ENCODE measurements around the gene S100PBP.

The S100PBP gene

DNA sequence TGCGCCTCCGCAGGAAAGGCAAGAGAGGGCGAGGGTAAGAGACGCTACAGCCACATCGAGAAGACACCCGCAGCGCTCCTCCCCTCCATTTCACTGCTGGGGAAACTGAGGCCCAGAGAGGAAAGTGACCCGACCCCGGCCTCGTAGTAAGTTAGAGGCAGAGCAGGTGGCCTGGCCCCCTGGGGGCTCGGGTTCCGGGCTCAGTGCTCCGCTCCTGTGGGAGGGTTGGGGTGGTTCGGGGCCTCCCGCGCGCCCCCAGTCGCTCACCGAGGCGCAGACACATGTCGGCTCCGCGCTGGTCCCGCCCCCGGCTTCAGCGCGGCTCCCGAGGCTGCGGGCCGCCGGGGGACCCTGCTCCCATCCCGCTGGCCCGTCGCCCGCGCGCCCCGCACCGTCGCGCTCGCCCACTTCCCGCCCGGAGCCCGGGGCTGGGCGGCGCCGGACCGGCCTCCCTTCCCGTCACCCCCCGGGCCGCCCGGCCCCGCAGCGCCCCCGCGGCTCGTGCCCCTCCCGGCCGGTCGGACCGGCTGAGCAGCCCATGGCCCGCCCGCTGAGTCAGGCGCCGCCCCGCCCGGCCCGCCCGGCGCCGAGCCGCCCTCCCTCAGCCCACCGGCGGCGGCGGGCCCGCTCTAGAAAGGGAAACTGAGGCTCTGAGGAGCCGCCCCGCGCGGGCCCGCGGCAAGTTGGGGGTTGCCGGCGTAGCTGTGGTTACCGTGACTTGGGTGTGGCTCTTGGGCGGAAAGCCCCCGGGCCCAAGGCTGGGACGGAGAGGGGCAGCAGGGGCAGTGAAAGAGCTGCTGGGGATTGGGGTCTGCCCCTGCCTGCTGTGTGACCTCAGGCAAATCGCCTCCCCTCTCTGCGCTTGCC is 83.7 kb downstream of the S100PBP start, which contains the start of gene TMEM54:
Gene TMEM54 (minus strand): TSS at position 434 of the 867 bp plus-strand sequence. CDS start 151 bp downstream, at position 283.
- TF ChIP-seq, protein P1, sequence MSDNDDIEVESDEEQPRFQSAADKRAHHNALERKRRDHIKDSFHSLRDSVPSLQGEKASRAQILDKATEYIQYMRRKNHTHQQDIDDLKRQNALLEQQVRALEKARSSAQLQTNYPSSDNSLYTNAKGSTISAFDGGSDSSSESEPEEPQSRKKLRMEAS (IDR thresholded peaks at IDR 0.05) = peak; percentile 56; the same call in 1 of the 2 replicates
- TF ChIP-seq ZBTB7A (IDR thresholded peaks at IDR 0.05; ENCODE audit: low read depth) (0 out of 2 replicates have a peak, but pooled peaks have one; percentile 5), NFIC (IDR thresholded peaks at IDR 0.05) (no peak), EGR1 (IDR thresholded peaks at IDR 0.05) (no peak), EP300 (IDR thresholded peaks at IDR 0.05; ENCODE audit: borderline replicate concordance) (peak; percentile 16; the same call in 1 of the 2 replicates)

DNA sequence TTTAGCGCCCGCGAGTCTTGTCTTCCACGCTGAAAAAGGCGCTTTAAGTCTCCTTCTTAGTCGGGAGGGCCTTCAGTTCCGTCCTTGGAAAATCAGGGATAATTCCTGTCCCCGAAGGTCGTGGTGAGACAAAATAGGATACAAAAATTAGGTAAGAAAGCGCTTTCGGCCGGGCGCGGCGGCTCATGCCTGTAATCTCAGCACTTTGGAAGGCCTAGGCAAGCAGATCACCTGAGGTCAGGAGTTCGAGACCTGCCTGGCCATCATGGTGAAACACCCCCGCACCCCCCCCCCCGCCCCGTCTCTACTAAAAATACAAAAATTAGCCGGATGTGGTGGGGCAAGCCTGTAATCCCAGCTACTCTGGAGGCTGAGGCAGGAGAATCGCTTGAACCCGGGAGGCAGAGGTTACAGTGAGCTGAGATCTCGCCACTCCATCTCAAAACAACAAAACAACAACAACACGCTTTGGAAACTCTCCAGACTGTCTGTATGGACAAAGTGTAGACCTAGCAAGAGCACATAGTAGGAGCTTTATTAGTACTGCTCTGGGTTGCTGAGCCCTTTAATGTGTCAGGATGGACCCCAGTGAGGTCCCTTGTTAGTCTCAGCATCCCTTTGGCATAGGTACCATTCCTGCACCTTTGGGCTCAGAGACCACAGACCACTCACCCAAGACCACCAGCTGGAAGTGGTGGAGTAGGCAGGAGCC is 84.5 kb downstream of the S100PBP start:
- TF ChIP-seq, protein P1 (IDR thresholded peaks at IDR 0.05) = no peak
- no peak for TF ChIP-seq TEAD4 (IDR thresholded peaks at IDR 0.05)
- TF ChIP-seq, protein P2, sequence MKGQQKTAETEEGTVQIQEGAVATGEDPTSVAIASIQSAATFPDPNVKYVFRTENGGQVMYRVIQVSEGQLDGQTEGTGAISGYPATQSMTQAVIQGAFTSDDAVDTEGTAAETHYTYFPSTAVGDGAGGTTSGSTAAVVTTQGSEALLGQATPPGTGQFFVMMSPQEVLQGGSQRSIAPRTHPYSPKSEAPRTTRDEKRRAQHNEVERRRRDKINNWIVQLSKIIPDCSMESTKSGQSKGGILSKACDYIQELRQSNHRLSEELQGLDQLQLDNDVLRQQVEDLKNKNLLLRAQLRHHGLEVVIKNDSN (IDR thresholded peaks at IDR 0.05) = no peak
- no peak for TF ChIP-seq YY1 (IDR thresholded peaks at IDR 0.05; ENCODE audit: low read depth)
- TF ChIP-seq RAD21 (IDR thresholded peaks at IDR 0.05; ENCODE audit: low read depth) = no peak
- TF ChIP-seq, protein P3, sequence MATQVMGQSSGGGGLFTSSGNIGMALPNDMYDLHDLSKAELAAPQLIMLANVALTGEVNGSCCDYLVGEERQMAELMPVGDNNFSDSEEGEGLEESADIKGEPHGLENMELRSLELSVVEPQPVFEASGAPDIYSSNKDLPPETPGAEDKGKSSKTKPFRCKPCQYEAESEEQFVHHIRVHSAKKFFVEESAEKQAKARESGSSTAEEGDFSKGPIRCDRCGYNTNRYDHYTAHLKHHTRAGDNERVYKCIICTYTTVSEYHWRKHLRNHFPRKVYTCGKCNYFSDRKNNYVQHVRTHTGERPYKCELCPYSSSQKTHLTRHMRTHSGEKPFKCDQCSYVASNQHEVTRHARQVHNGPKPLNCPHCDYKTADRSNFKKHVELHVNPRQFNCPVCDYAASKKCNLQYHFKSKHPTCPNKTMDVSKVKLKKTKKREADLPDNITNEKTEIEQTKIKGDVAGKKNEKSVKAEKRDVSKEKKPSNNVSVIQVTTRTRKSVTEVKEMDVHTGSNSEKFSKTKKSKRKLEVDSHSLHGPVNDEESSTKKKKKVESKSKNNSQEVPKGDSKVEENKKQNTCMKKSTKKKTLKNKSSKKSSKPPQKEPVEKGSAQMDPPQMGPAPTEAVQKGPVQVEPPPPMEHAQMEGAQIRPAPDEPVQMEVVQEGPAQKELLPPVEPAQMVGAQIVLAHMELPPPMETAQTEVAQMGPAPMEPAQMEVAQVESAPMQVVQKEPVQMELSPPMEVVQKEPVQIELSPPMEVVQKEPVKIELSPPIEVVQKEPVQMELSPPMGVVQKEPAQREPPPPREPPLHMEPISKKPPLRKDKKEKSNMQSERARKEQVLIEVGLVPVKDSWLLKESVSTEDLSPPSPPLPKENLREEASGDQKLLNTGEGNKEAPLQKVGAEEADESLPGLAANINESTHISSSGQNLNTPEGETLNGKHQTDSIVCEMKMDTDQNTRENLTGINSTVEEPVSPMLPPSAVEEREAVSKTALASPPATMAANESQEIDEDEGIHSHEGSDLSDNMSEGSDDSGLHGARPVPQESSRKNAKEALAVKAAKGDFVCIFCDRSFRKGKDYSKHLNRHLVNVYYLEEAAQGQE (IDR thresholded peaks at IDR 0.05; ENCODE audit: low read depth) = no peak
- TF ChIP-seq EP300 (IDR thresholded peaks at IDR 0.05; ENCODE audit: borderline replicate concordance) = no peak
- no peak for TF ChIP-seq TCF12 (IDR thresholded peaks at IDR 0.05; ENCODE audit: low read depth)
- TF ChIP-seq TAF1 (IDR thresholded peaks at IDR 0.05; ENCODE audit: low read depth) = no peak
- TF ChIP-seq ZBTB7A (IDR thresholded peaks at IDR 0.05; ENCODE audit: low read depth) = no peak
- TF ChIP-seq CEBPB (IDR thresholded peaks at IDR 0.05) = no peak
- no peak for TF ChIP-seq FOXM1 (IDR thresholded peaks at IDR 0.05; ENCODE audit: borderline replicate concordance, low read depth)
- no peak for TF ChIP-seq CREB1 (IDR thresholded peaks at IDR 0.05; ENCODE audit: low read depth)
- TF ChIP-seq NFIC (IDR thresholded peaks at IDR 0.05) = no peak
- TF ChIP-seq EGR1 (IDR thresholded peaks at IDR 0.05) = no peak

DNA sequence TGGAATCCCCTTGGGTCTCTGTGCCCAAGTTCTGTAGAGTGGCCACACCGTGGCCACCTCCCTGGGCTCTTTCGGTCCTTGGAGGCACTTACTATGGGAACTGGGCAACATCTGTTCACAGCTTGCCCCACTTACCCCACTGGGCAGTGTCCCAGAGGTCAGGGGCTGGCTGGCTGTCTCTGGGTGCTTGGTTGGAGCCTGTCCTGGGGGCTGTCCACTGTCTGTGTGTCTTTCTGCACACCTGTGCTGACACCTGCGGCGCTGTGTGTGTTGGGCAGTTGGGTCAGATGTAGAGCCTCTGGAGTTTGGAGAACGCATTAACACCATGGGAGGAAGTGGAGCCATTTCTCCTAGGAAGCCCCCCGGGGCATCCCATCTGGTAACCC is 85.1 kb downstream of the S100PBP start:
- TF ChIP-seq EP300 (IDR thresholded peaks at IDR 0.05; ENCODE audit: borderline replicate concordance) (no peak), NFIC (IDR thresholded peaks at IDR 0.05) (no peak), TEAD4 (IDR thresholded peaks at IDR 0.05) (no peak), TCF12 (IDR thresholded peaks at IDR 0.05; ENCODE audit: low read depth) (no peak), CREB1 (IDR thresholded peaks at IDR 0.05; ENCODE audit: low read depth) (no peak), TAF1 (IDR thresholded peaks at IDR 0.05; ENCODE audit: low read depth) (no peak), ZBTB7A (IDR thresholded peaks at IDR 0.05; ENCODE audit: low read depth) (no peak), FOXM1 (IDR thresholded peaks at IDR 0.05; ENCODE audit: borderline replicate concordance, low read depth) (no peak), RAD21 (IDR thresholded peaks at IDR 0.05; ENCODE audit: low read depth) (no peak), YY1 (IDR thresholded peaks at IDR 0.05; ENCODE audit: low read depth) (no peak), EGR1 (IDR thresholded peaks at IDR 0.05) (no peak), CEBPB (IDR thresholded peaks at IDR 0.05) (no peak)
- TF ChIP-seq, protein P1 (IDR thresholded peaks at IDR 0.05) = no peak
- TF ChIP-seq, protein P3 (IDR thresholded peaks at IDR 0.05; ENCODE audit: low read depth) = no peak
- TF ChIP-seq, protein P2 (IDR thresholded peaks at IDR 0.05) = no peak

DNA sequence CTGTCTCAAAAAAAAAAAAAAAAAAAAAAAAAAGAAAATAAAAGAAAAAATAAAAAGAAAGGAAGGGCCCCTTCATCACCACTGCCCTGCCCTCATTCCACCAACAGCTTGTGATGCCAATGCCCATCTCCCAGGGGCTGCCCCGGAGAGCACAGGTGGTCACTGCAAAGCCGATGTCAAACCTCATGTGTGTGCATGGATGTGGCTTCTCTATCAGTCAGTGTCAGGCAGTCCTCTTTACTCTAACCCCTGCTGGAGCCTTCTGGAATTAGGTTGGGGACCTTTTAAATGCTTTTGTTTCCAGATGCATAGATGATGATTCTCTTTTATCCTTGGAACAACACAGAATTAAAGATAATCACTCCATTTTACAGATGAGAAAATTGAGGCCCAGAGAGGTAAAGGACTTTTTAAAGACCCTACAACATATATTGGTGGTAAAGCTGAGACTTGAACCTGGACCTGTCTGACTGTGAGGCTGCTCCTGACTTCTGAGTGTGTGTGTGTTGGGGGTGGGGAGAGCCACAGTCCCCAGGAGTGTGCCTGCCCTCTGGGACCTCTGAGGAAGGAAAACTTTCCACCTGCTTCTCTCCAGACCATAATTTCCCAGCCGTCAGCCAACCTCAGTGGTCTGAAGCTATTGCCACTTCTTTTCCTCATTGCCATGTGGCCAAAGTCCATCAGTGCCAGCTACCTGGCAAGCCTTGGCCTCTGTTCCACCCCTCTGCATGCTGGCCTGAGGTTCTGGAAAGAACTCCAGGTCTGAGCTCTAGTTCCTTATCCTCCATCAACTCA is 86.7 kb downstream of the S100PBP start:
- TF ChIP-seq, protein P2 (IDR thresholded peaks at IDR 0.05) = no peak
- TF ChIP-seq TCF12 (IDR thresholded peaks at IDR 0.05; ENCODE audit: low read depth) = no peak
- TF ChIP-seq TAF1 (IDR thresholded peaks at IDR 0.05; ENCODE audit: low read depth) = no peak
- TF ChIP-seq ZBTB7A (IDR thresholded peaks at IDR 0.05; ENCODE audit: low read depth) = no peak
- TF ChIP-seq CREB1 (IDR thresholded peaks at IDR 0.05; ENCODE audit: low read depth) = no peak
- no peak for TF ChIP-seq RAD21 (IDR thresholded peaks at IDR 0.05; ENCODE audit: low read depth)
- TF ChIP-seq, protein P1 (IDR thresholded peaks at IDR 0.05) = no peak
- no peak for TF ChIP-seq NFIC (IDR thresholded peaks at IDR 0.05)
- TF ChIP-seq EGR1 (IDR thresholded peaks at IDR 0.05) = no peak
- TF ChIP-seq, protein P3 (IDR thresholded peaks at IDR 0.05; ENCODE audit: low read depth) = no peak
- TF ChIP-seq FOXM1 (IDR thresholded peaks at IDR 0.05; ENCODE audit: borderline replicate concordance, low read depth) = no peak
- TF ChIP-seq TEAD4 (IDR thresholded peaks at IDR 0.05) = no peak
- no peak for TF ChIP-seq EP300 (IDR thresholded peaks at IDR 0.05; ENCODE audit: borderline replicate concordance)
- no peak for TF ChIP-seq YY1 (IDR thresholded peaks at IDR 0.05; ENCODE audit: low read depth)
- no peak for TF ChIP-seq CEBPB (IDR thresholded peaks at IDR 0.05)

All from Ishikawa (cell line).